Neural crest cell (in vitro differentiated cells): ENCODE data around the gene TMPRSS13. TPM values are rescaled to one million over a fixed set of nuclear protein-coding genes. Genes with fewer than 3 reads are reported as not detected.

ENCODE experiments used
- DNase-seq: peaks from one replicate; pipeline ENCODE4 v3.0.0; 2021; ENCODE audit warnings: low read depth, mixed read lengths, low spot score
- H3K27ac Mint-ChIP-seq: one replicate; pipeline ENCODE4 v1.8.0; 2021; ENCODE audit warnings: mild to moderate bottlenecking, mixed read lengths; ENCODE audit not compliant: unreplicated experiment
- H3K27me3 Mint-ChIP-seq: 2 replicates; pipeline ENCODE4 v1.8.0; 2021; ENCODE audit warnings: low read depth, mild to moderate bottlenecking, mixed read lengths
- H3K36me3 Mint-ChIP-seq: 2 replicates; pipeline ENCODE4 v1.8.0; 2021; ENCODE audit warnings: low read depth, mild to moderate bottlenecking, mixed read lengths
- H3K4me1 Mint-ChIP-seq: 2 replicates; pipeline ENCODE4 v1.8.0; 2021; ENCODE audit warnings: mixed read lengths
- H3K4me3 Mint-ChIP-seq: one replicate; pipeline ENCODE4 v1.8.0; 2021; ENCODE audit warnings: mild to moderate bottlenecking, mixed read lengths
- H3K9me3 Mint-ChIP-seq: 2 replicates; pipeline ENCODE4 v1.8.0; 2021; ENCODE audit warnings: mixed read lengths
- total RNA-seq: library from RNA; stranded (reverse); gene quantifications from 2 replicates; pipeline ENCODE4 v1.2.1, GENCODE V29; 2021
- TF ChIP-seq, protein P1 (sequence below): fragments of 200-600 bp; sonication (generic); conservative IDR thresholded peaks from 2 replicates; pipeline ENCODE4 v1.5.0; 2021; ENCODE audit warnings: antibody characterized with exemption, mild to moderate bottlenecking

TMPRSS13 gene
- total RNA-seq, 1 donor from 2014 or later = not detected

DNA sequence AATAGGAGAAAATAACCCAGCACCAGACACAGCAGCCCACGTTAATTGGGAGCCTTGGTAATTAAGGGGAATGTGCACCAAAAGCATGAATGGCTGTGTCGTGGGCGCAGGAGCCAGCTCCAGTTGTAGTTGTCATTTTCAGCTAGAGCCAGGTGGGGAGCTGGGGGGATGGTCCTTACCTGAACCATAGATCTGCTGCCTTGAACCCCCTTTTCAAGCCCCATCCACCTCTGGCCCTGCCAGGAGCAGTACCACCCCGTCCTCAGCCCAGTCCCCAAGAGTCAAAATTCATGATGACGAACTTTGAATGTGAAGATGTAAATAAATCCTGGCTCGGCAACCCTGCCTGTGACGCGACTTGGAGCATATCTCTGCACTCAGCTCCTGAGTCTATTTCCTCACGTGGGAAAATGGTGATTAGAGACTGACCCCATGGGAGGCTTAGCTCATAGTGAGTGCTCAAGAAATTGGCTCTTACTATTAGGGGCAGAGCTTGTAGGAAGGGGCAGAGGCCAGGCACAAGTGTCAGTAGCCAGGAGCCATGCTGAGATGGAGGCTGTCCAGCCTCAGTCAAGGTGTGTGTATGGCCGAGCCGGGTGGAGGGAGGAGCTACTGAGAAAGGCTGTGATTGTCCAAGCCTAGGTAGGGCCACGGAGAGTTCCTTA, 52.0 kb downstream of the TMPRSS13 start:
- H3K4me1 Mint-ChIP-seq = peaks cover 38% of the 10 kb centered on the region

DNA sequence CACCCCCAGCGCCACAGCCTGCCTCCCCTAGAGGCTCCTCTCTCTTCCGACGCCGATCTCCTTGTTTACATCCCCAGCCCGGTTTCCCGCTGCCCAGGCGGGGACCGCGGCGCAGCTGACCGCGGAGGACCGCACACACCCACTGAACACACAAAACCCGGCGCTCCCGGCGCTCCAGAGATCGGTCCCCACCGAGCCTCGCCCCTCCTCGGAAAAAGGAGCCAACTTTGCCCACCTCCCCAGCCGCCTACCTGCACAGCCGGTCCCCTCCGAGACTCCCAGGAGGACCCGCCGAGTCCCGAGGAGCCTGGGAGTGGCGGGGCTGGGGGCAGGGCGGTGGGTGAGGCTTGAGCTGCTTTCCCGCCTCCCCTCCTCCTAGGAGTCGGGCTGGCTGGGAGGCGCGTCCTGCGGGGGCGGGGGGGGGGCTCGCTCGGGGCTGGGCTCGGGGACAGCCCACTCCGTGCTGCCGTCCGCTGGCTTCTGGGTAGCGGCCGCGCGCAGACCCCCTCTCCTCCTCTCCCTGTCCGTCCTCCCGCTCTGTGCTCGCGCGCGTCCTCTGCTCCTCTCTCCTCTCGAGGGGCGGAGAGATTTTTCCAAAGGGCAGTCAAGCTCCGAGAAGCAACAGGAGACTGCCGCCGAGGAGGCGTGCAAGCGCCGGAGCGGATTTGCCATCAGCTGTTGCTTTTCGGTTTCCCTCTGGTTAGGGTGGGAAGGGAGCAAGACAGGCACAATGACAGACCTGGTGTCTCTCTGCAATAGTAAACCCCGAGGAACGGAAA, 52.7 kb downstream of the TMPRSS13 start, which contains the start of gene FXYD6:
TSS of gene FXYD6 (minus strand) at position 318 of the 779 bp plus-strand sequence. CDS start 33,882 bp downstream, outside the sequence.
- Mint-ChIP-seq H3K36me3 (no peaks in the 10 kb centered on the region), H3K27me3 (peaks cover 40% of the 10 kb centered on the region), H3K4me3 (peak within 1 kb of the TSS; percentile 98), H3K4me1 (peaks cover 38% of the 10 kb centered on the region), H3K27ac (peak within 1 kb of the TSS; percentile 96), H3K9me3 (no peaks in the 10 kb centered on the region)
- TF ChIP-seq, protein P1, sequence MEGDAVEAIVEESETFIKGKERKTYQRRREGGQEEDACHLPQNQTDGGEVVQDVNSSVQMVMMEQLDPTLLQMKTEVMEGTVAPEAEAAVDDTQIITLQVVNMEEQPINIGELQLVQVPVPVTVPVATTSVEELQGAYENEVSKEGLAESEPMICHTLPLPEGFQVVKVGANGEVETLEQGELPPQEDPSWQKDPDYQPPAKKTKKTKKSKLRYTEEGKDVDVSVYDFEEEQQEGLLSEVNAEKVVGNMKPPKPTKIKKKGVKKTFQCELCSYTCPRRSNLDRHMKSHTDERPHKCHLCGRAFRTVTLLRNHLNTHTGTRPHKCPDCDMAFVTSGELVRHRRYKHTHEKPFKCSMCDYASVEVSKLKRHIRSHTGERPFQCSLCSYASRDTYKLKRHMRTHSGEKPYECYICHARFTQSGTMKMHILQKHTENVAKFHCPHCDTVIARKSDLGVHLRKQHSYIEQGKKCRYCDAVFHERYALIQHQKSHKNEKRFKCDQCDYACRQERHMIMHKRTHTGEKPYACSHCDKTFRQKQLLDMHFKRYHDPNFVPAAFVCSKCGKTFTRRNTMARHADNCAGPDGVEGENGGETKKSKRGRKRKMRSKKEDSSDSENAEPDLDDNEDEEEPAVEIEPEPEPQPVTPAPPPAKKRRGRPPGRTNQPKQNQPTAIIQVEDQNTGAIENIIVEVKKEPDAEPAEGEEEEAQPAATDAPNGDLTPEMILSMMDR = no peak
- peak; percentile 65 for DNase-seq

More for the DNA sequence above, 52.0 kb downstream of the TMPRSS13 start:
- TF ChIP-seq, protein P1 = no peak
- DNase-seq = no peak
- Mint-ChIP-seq H3K27ac (peak overlapping the region; percentile 93), H3K36me3 (no peaks in the 10 kb centered on the region), H3K27me3 (peaks cover 40% of the 10 kb centered on the region), H3K4me3 (peak overlapping the region; percentile 91), H3K9me3 (no peaks in the 10 kb centered on the region)

DNA sequence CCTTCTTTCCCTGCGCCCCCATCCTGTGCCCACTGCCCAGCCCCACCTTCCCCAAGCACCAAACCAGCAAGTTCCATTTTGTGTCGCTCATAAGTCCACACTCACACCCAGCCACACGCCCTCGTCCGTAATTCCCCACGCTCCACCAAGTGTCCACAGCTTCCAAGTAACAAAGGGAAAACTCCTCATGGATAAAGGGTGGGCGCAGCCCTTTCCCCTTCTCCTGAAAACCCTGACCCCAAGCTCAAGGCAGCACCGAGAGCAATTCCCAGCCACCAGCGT, 53.2 kb downstream of the TMPRSS13 start:
- peak overlapping the region; percentile 96 for H3K27ac Mint-ChIP-seq
- peaks cover 38% of the 10 kb centered on the region for H3K27me3 Mint-ChIP-seq
- H3K36me3 Mint-ChIP-seq = no peaks in the 10 kb centered on the region
- H3K4me1 Mint-ChIP-seq = peaks cover 40% of the 10 kb centered on the region
- no peak for DNase-seq
- H3K9me3 Mint-ChIP-seq = no peaks in the 10 kb centered on the region
- TF ChIP-seq, protein P1 = no peak
- peak overlapping the region; percentile 98 for H3K4me3 Mint-ChIP-seq

DNA sequence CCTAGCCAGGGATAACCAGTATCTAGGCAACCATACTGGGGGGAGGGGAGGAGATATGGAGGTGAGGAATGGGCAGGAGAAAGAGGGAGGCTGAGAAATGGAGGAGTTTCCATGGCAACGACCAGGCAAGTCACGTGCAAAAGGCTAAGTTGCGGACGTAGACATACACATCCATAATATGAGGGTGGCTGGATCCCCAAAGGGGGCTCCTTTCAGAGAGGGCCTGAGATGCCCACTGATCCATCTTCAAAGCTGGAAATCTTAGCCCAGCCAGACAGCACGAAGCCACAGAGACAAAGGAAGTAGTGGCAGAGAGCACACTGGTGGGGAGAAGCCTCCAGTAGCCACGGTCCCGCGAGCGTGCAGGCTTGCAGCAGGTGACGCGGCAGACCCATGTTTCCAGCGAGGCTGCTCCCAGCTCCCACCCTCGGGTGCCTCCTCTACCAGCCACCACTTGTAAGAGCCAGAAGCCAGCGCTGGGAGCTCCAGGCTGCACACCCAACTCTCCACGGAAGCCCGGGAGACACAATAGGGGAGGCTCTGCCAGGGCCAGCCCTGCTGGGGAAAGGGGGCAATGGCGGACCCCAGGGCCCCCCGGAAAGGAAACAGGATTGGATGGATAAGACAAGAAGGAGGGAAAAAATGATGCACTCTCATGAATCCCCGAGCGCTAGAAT, 53.7 kb downstream of the TMPRSS13 start:
- TF ChIP-seq, protein P1 = no peak
- Mint-ChIP-seq H3K9me3 (no peaks in the 10 kb centered on the region), H3K27ac (peak overlapping the region; percentile 96), H3K4me3 (peak overlapping the region; percentile 98), H3K27me3 (peaks cover 34% of the 10 kb centered on the region), H3K4me1 (peaks cover 44% of the 10 kb centered on the region), H3K36me3 (no peaks in the 10 kb centered on the region)
- no peak for DNase-seq

DNA sequence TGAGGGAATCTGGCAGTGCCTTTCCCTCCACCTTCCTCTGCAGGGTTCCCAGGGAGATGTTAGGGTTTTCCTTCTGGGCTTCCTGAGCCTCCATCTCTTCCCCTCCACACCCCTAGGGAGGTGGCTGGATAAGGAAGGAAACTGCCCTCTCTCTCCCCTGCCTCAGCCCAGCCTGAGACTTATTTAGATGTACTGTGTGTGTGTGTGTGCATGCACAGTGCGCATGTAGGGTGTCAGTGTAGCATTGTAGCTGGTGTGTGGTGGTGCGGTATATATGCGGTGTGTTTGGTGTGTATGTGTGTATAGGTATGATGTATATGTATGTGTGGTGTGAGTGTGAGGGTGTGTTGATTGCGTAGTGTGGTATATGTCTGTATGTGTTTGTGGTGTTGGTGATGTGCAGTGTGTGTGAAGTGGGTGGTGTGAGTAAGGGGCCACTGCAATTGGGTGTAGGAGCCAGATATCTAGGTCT, 54.3 kb downstream of the TMPRSS13 start:
- Mint-ChIP-seq H3K4me3 (peak overlapping the region; percentile 98), H3K27ac (peak overlapping the region; percentile 4), H3K9me3 (no peaks in the 10 kb centered on the region), H3K27me3 (peaks cover 29% of the 10 kb centered on the region), H3K4me1 (peaks cover 50% of the 10 kb centered on the region), H3K36me3 (no peaks in the 10 kb centered on the region)
- DNase-seq = no peak
- TF ChIP-seq, protein P1 = no peak
